ENCODE results near the gene ARAP3. TPM values are rescaled to one million over a fixed set of nuclear protein-coding genes. Genes with fewer than 3 reads are reported as not detected.

Gene ARAP3
- total RNA-seq, 1 donor from 2014 or later = 1.3 TPM

- H3K9me3 Mint-ChIP-seq (ENCODE audit: unreplicated experiment) = no peaks in the 10 kb centered on the region
- no peak for DNase-seq (ENCODE audit: extremely low spot score, unreplicated experiment)
- no peak overlapping the region for H3K4me3 Mint-ChIP-seq (ENCODE audit: unreplicated experiment)
- H3K36me3 Mint-ChIP-seq (ENCODE audit: unreplicated experiment) = no peaks in the 10 kb centered on the region
- TF ChIP-seq CTCF (IDR thresholded peaks at IDR 0.05) = no peak
- no peaks in the 10 kb centered on the region for H3K4me1 Mint-ChIP-seq (ENCODE audit: unreplicated experiment)
- no peaks in the 10 kb centered on the region for H3K27me3 Mint-ChIP-seq (ENCODE audit: unreplicated experiment)
- H3K27ac Mint-ChIP-seq (ENCODE audit: unreplicated experiment) = no peak overlapping the region
Observed at GRCh38 chr5:141672071-141672840, 9.8 kb downstream of the ARAP3 start.

- Mint-ChIP-seq H3K36me3 (ENCODE audit: unreplicated experiment) (no peaks in the 10 kb centered on the region), H3K27me3 (ENCODE audit: unreplicated experiment) (no peaks in the 10 kb centered on the region), H3K27ac (ENCODE audit: unreplicated experiment) (no peak overlapping the region), H3K4me1 (ENCODE audit: unreplicated experiment) (no peaks in the 10 kb centered on the region), H3K4me3 (ENCODE audit: unreplicated experiment) (no peak overlapping the region), H3K9me3 (ENCODE audit: unreplicated experiment) (no peaks in the 10 kb centered on the region)
- no peak for DNase-seq (ENCODE audit: extremely low spot score, unreplicated experiment)
- TF ChIP-seq CTCF (IDR thresholded peaks at IDR 0.05) = no peak
Observed at GRCh38 chr5:141669520-141669919, 12.5 kb downstream of the ARAP3 start.

- Mint-ChIP-seq H3K4me1 (ENCODE audit: unreplicated experiment) (no peaks in the 10 kb centered on the region), H3K27ac (ENCODE audit: unreplicated experiment) (no peak overlapping the region), H3K27me3 (ENCODE audit: unreplicated experiment) (no peaks in the 10 kb centered on the region), H3K4me3 (ENCODE audit: unreplicated experiment) (no peak overlapping the region), H3K36me3 (ENCODE audit: unreplicated experiment) (no peaks in the 10 kb centered on the region), H3K9me3 (ENCODE audit: unreplicated experiment) (no peaks in the 10 kb centered on the region)
- no peak for TF ChIP-seq CTCF (IDR thresholded peaks at IDR 0.05)
- no peak for DNase-seq (ENCODE audit: extremely low spot score, unreplicated experiment)
Observed at GRCh38 chr5:141668601-141669265, 13.3 kb downstream of the ARAP3 start.

- Mint-ChIP-seq H3K36me3 (ENCODE audit: unreplicated experiment) (no peaks in the 10 kb centered on the region), H3K9me3 (ENCODE audit: unreplicated experiment) (no peaks in the 10 kb centered on the region), H3K4me3 (ENCODE audit: unreplicated experiment) (no peak overlapping the region), H3K4me1 (ENCODE audit: unreplicated experiment) (no peaks in the 10 kb centered on the region), H3K27ac (ENCODE audit: unreplicated experiment) (no peak overlapping the region), H3K27me3 (ENCODE audit: unreplicated experiment) (no peaks in the 10 kb centered on the region)
- TF ChIP-seq CTCF (IDR thresholded peaks at IDR 0.05) = no peak
- no peak for DNase-seq (ENCODE audit: extremely low spot score, unreplicated experiment)
Observed at GRCh38 chr5:141665995-141666940, 15.8 kb downstream of the ARAP3 start.

All from osteocyte (in vitro differentiated cells).